Mucosa of stomach (tissue), 1 donor: ENCODE data around the gene TIMM44.

Experiments used
- H3K27me3 ChIP-seq: one replicate; pipeline ENCODE4 v1.7.0; 2013; ENCODE audit warnings: mild to moderate bottlenecking, low read length; ENCODE audit not compliant: control insufficient read depth, insufficient read depth
- H3K36me3 ChIP-seq: one replicate; pipeline ENCODE4 v1.7.0; 2013; ENCODE audit warnings: low read length; ENCODE audit not compliant: control insufficient read depth, insufficient read depth
- H3K4me1 ChIP-seq: one replicate; pipeline ENCODE4 v1.7.0; 2013; ENCODE audit warnings: mild to moderate bottlenecking, low read length; ENCODE audit not compliant: control insufficient read depth, insufficient read depth
- H3K4me3 ChIP-seq: one replicate; pipeline ENCODE4 v1.7.0; 2013; ENCODE audit warnings: low read length
- H3K9ac ChIP-seq: one replicate; pipeline ENCODE4 v1.7.0; 2013; ENCODE audit warnings: mild to moderate bottlenecking, low read length, moderate library complexity
- H3K9me3 ChIP-seq: one replicate; pipeline ENCODE4 v1.7.0; 2013; ENCODE audit warnings: mild to moderate bottlenecking, low read length, moderate library complexity; ENCODE audit not compliant: control insufficient read depth
- donor health status: Pancreatic carcinoma.

Gene TIMM44

DNA sequence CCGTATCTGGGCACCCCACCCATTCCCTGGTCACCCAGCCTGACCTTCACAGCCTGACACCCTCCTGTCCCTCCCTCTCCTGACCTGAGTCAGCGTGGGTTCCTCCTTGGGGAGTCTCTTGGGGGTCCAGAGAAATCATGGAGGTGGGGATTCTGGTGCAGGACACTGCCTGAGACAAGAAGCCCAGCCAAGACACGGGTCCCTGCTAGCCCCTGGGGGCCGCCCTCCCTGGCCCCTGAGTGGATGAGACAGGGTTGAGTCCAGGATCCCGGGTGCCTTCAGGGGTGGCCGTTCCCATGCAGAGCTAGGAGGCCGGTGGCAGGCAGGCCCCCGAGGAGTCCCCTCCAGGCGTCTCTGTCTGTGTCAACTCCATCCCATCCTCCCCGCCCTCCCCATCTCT, 38.2 kb downstream of the TIMM44 start:
- peak overlapping the region; percentile 86 for H3K9ac ChIP-seq
- peaks cover 16% of the 10 kb centered on the region for H3K4me1 ChIP-seq
- peak overlapping the region; percentile 72 for H3K4me3 ChIP-seq
- H3K27me3 ChIP-seq, result no peaks in the 10 kb centered on the region
- H3K9me3 ChIP-seq, result no peaks in the 10 kb centered on the region
- H3K36me3 ChIP-seq, result no peaks in the 10 kb centered on the region

DNA sequence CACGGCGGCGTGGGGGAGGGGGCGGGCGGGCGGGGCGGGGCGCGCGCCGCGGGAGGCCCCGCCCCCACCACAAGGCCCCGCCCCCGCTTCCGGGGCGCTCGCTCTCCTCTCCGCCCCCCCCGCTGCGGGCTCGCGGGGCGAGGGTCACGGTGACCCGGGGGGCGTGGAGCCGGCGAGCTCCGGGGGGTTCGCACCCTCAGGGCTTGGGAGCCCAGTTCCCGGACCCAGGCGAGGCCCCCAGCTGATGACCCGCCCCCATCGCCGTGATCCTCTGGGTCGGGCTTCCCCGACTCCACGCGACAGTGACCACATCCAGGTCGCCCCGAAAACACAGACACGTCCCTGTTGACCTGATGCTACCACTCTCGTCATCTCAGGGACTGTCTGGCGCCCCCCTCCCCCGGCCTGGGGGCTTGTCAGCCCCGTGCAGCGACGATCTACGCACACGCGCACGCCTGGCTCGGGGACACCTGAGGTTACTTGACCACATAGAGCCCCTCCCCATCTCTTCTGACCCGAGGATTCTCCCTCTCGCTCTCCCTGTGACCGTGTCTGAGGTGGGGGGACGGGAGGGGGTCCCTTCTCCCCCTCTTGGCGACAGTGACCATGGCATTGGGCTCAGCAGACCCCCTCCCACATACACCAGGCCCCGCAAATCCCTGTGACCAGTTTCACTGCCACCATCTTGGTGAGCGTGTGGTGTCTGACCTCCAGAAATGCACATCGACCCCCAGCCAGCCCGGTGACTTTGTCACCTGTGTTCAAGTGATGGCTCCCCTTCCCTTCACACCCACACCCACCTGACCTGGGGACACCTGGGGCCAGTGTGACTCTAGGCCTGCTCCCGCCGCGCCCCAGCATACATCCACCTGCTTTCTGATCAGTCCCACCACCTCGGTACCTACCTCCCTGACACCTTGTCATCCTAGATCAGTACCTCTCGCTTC, 39.1 kb downstream of the TIMM44 start:
- Histone ChIP-seq H3K36me3 (no peaks in the 10 kb centered on the region), H3K27me3 (no peaks in the 10 kb centered on the region), H3K4me3 (peak overlapping the region; percentile 72), H3K9me3 (no peaks in the 10 kb centered on the region), H3K9ac (peak overlapping the region; percentile 86), H3K4me1 (peaks cover 16% of the 10 kb centered on the region)

DNA sequence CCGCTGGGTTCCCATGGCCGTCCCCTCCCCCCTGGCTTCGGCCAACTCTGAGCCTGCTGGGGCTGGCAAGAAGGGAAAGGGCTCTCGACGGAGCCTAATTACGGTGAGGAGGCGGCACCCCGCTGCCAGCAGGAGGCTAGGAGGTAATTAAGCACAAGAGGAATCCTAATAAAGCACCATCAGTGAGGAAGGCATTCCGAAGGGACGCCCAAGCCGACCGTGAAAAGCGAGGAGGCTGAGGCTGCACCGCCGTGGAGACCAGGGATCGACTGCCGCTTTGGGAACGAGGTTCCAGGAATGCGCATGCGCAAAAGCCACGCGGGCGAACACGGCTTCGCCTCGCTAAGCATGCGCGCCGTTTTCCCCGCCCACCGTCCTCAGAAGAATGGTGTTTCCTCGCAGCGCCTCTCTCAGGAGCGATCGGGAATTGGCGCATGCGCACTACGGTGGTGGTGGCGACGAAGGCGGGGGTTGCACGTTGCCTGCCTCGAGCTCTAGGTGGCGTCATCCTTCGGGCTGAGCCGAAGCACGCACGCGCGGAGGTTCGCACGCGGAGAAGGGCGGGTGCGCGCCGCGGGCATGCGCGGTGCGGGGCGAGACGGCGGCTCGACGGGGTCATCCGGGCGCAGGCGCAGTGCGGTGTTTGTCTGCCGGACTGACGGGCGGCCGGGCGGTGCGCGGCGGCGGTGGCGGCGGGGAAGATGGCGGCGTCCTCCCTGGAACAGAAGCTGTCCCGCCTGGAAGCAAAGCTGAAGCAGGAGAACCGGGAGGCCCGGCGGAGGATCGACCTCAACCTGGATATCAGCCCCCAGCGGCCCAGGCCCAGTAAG, 40.0 kb downstream of the TIMM44 start, which contains the start of gene MAP2K7:
Gene MAP2K7, plus strand, starts transcription at position 634 of the 830 bp plus-strand sequence. Its CDS starts 68 bp downstream, at position 702.
- H3K9ac ChIP-seq, result peak within 1 kb of the TSS; percentile 86
- no peaks in the 10 kb centered on the region for H3K27me3 ChIP-seq
- no peaks in the 10 kb centered on the region for H3K9me3 ChIP-seq
- H3K4me3 ChIP-seq, result peak within 1 kb of the TSS; percentile 72
- no peaks in the 10 kb centered on the region for H3K36me3 ChIP-seq
- H3K4me1 ChIP-seq, result peaks cover 16% of the 10 kb centered on the region

DNA sequence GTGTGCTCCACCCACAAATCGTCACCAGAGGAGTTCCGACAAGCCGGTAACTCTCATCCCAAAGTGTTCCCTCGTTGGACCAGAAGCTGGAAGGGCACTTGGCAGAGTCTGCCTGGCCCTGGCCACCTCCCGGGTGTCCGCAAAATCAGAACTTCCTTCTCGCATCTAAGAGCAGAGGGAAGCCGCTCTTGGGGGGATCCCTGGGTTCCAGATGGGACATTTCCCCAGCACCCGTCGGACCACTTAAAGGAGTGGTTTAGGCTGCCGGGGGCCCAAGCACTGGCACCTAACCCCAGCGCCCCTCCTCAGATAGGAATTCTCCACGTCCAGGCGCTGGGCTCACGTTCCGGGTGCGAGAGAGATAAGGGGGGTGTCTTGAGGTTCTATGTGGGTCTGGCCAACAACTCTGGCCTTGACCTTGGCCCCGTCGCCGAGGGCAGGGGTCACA, 40.6 kb downstream of the TIMM44 start:
- no peaks in the 10 kb centered on the region for H3K27me3 ChIP-seq
- H3K4me1 ChIP-seq, result peaks cover 16% of the 10 kb centered on the region
- H3K9me3 ChIP-seq, result no peaks in the 10 kb centered on the region
- peak overlapping the region; percentile 76 for H3K9ac ChIP-seq
- H3K36me3 ChIP-seq, result no peaks in the 10 kb centered on the region
- peak overlapping the region; percentile 66 for H3K4me3 ChIP-seq

DNA sequence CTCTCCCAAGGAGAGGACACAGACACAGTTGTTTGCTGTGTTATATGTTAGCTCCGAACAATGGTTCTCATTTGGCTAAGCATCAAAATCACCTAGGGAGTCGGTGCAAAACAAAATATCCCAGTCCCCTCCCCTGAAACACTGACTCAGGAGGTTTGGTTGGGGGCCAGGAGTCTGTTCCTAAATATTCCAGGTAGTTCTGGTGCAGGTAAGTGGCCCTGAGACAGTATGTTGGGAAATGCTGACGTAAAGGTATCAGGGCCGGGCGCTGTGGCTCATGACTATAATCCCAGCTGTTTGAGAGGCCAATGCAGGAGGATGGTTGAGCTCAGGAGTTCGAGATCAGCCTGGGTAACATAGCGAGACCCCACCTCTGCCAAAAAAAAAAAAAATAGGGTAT, 42.1 kb downstream of the TIMM44 start:
- H3K9ac ChIP-seq, result no peak overlapping the region
- H3K9me3 ChIP-seq, result no peaks in the 10 kb centered on the region
- H3K27me3 ChIP-seq, result no peaks in the 10 kb centered on the region
- peaks cover 16% of the 10 kb centered on the region for H3K4me1 ChIP-seq
- H3K36me3 ChIP-seq, result no peaks in the 10 kb centered on the region
- H3K4me3 ChIP-seq, result no peak overlapping the region

DNA sequence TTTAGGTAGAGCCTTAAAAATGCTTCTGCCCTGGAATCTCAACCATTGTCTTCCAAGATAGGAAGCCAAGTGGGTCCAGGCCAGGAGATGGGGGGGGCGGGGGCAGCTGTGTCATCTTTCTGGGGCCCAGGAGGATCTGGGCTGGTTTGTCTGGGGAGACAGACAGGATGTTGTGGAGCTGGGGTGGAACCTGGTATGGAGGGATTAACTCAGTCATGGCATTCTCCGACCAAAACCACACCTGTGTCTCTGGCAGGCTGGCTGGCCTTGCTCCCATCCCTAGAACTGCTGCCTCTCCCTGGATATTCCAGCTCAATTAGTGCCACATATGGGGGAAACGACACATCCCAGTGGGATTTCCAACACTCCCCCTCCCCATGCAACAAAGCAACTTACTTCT, 42.5 kb downstream of the TIMM44 start:
- H3K27me3 ChIP-seq, result no peaks in the 10 kb centered on the region
- peaks cover 16% of the 10 kb centered on the region for H3K4me1 ChIP-seq
- no peak overlapping the region for H3K9ac ChIP-seq
- no peaks in the 10 kb centered on the region for H3K9me3 ChIP-seq
- no peaks in the 10 kb centered on the region for H3K36me3 ChIP-seq
- no peak overlapping the region for H3K4me3 ChIP-seq

DNA sequence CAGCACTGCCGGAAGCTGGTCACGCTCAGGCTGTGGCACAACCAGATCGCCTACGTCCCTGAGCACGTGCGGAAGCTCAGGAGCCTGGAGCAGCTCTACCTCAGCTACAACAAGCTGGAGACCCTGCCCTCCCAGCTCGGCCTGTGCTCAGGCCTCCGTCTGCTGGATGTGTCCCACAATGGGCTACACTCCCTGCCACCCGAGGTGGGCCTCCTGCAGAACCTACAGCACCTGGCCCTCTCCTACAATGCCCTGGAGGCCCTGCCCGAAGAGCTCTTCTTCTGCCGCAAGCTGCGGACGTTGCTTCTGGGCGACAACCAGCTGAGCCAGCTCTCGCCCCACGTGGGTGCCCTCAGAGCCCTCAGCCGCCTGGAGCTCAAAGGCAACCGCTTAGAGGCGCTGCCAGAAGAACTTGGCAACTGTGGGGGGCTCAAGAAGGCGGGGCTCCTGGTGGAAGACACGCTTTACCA, 43.0 kb downstream of the TIMM44 start:
- Histone ChIP-seq H3K27me3 (no peaks in the 10 kb centered on the region), H3K36me3 (no peaks in the 10 kb centered on the region), H3K9ac (no peak overlapping the region), H3K4me3 (no peak overlapping the region), H3K9me3 (no peaks in the 10 kb centered on the region), H3K4me1 (peaks cover 16% of the 10 kb centered on the region)

DNA sequence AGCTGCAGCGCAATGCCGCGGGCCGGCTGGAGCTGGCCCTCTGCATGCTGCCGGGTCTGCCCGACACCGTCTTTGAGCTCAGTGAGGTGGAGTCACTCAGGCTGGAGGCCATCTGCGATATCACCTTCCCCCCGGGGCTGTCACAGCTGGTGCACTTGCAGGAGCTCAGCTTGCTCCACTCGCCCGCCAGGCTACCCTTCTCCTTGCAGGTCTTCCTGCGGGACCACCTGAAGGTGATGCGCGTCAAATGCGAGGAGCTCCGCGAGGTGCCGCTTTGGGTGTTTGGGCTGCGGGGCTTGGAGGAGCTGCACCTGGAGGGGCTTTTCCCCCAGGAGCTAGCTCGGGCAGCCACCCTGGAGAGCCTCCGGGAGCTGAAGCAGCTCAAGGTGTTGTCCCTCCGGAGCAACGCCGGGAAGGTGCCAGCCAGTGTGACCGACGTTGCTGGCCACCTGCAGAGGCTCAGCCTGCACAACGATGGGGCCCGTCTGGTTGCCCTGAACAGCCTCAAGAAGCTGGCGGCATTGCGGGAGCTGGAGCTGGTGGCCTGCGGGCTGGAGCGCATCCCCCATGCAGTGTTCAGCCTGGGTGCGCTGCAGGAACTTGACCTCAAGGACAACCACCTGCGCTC, 43.6 kb downstream of the TIMM44 start:
- peaks cover 16% of the 10 kb centered on the region for H3K4me1 ChIP-seq
- no peaks in the 10 kb centered on the region for H3K9me3 ChIP-seq
- no peak overlapping the region for H3K9ac ChIP-seq
- H3K27me3 ChIP-seq, result no peaks in the 10 kb centered on the region
- H3K4me3 ChIP-seq, result no peak overlapping the region
- H3K36me3 ChIP-seq, result no peaks in the 10 kb centered on the region

DNA sequence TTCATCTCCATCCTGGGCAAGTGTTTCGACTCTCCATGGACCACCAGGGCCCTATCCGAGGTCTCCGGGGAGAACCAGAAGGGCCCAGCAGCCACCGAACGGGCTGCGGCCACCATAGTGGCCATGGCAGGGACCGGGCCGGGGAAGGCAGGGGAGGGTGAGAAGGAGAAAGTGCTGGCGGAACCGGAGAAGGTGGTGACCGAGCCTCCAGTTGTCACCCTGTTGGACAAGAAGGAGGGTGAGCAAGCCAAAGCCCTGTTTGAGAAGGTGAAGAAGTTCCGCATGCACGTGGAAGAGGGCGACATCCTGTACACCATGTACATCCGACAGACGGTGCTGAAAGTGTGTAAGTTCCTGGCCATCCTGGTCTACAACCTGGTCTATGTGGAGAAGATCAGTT, 44.5 kb downstream of the TIMM44 start:
- H3K4me3 ChIP-seq, result no peak overlapping the region
- no peaks in the 10 kb centered on the region for H3K9me3 ChIP-seq
- no peak overlapping the region for H3K9ac ChIP-seq
- peaks cover 19% of the 10 kb centered on the region for H3K4me1 ChIP-seq
- no peaks in the 10 kb centered on the region for H3K36me3 ChIP-seq
- no peaks in the 10 kb centered on the region for H3K27me3 ChIP-seq

DNA sequence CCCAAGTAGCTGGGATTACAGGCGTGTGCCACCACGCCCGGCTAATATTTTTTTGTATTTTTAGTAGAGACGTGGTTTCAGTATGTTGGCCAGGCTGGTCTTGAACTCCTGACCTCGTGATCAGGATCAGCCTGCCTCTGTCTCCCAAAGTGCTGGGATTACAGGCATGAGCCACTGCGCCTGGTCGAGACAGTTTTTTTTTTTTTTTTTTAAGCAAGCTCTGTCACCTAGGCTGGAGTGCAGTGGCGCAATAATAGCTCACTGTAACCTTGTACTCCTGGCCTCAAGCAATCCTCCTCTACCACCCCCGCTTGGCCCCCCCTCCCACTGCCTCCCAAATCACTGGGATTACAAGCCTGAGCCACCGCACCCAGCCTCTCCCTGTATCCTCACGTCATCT, 46.2 kb downstream of the TIMM44 start:
- Histone ChIP-seq H3K27me3 (no peaks in the 10 kb centered on the region), H3K36me3 (no peaks in the 10 kb centered on the region), H3K4me3 (no peak overlapping the region), H3K9me3 (no peaks in the 10 kb centered on the region), H3K9ac (no peak overlapping the region), H3K4me1 (peaks cover 14% of the 10 kb centered on the region)

DNA sequence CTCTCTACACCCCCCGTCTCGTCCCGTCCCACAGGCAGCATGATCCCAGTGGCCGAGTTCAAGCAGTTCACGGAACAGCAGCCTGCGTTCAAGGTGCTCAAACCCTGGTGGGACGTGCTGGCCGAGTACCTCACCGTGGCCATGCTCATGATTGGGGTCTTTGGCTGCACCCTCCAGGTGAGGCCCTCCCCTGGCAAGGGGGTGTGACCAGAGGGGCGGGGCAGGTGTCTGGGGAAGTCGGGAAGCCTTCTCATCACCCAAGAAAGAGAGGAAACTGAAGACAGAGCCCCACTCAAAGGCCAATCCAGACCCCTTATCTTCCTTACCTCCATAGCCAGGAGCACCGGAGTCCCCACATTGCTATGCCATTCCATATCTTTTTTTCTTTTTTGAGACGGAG, 47.9 kb downstream of the TIMM44 start:
- no peaks in the 10 kb centered on the region for H3K27me3 ChIP-seq
- H3K4me3 ChIP-seq, result no peak overlapping the region
- no peaks in the 10 kb centered on the region for H3K9me3 ChIP-seq
- peaks cover 14% of the 10 kb centered on the region for H3K4me1 ChIP-seq
- no peak overlapping the region for H3K9ac ChIP-seq
- H3K36me3 ChIP-seq, result no peaks in the 10 kb centered on the region
